IMR-90 (cell line): ENCODE data around the gene PPARG. TPM values are rescaled to one million over a fixed set of nuclear protein-coding genes. Genes with fewer than 3 reads are reported as not detected.
A peak's percentile ranks its signal among the peaks of the same experiment; 100 is the strongest.

Experiments
- ATAC-seq: fragments of 200-7000 bp; cut with Tn5 transposase; 2 replicates; pipeline ENCODE4 v1.9.1; 2020; ENCODE audit warnings: low read depth, mild to moderate bottlenecking, moderate library complexity
- BruUV-seq: library from RNA; stranded (reverse); fragments of 400-500 nt; replicated peaks from 2 replicates; lab custom pipeline; 2021; lab: Mats Ljungman, UMichigan
- CTCF ChIA-PET: fragments of 300-600 bp; formaldehyde crosslinking; extraction: SDS; loops from one replicate; lab custom pipeline; 2021; ENCODE audit warnings: antibody characterized with exemption; lab: Yijun Ruan, JAX
- POLR2A ChIA-PET: fragments of 300-600 bp; sonication (Branson Sonifier 250); formaldehyde crosslinking; loops from one replicate; lab custom pipeline; 2022; ENCODE audit warnings: antibody characterized with exemption; ENCODE audit not compliant: unreplicated experiment; lab: Charles Lee
- DNase-seq: peaks from one replicate; pipeline ENCODE4 v3.0.0; 2013
- H2AFZ ChIP-seq: replicated peaks from 2 replicates; pipeline ENCODE3; 2013; ENCODE audit warnings: low read length, mild to moderate bottlenecking; ENCODE audit not compliant: poor library complexity
- H2AK5ac ChIP-seq: 2 replicates; pipeline ENCODE4 v1.6.1; 2013; ENCODE audit warnings: low read depth, low read length, inconsistent platforms
- H2AK9ac ChIP-seq: replicated peaks from 2 replicates; pipeline ENCODE3; 2013; ENCODE audit warnings: mild to moderate bottlenecking, low read depth, low read length, moderate library complexity; ENCODE audit not compliant: poor library complexity
- H2BK120ac ChIP-seq: 2 replicates; pipeline ENCODE4 v1.6.1; 2013; ENCODE audit warnings: low read depth, low read length, inconsistent platforms
- H2BK15ac ChIP-seq: 3 replicates; pipeline ENCODE4 v1.6.1; 2013; ENCODE audit warnings: low read depth, low read length, inconsistent platforms
- H2BK20ac ChIP-seq: 2 replicates; pipeline ENCODE4 v1.6.1; 2013; ENCODE audit warnings: low read depth, mild to moderate bottlenecking, inconsistent platforms, low read length, moderate library complexity
- H2BK5ac ChIP-seq: 2 replicates; pipeline ENCODE4 v1.6.1; 2013; ENCODE audit warnings: mild to moderate bottlenecking, low read depth, low read length, inconsistent platforms; ENCODE audit not compliant: poor library complexity, severe bottlenecking
- H3K14ac ChIP-seq: replicated peaks from 2 replicates; pipeline ENCODE4 v1.6.1; 2013; ENCODE audit warnings: low read depth, low read length, inconsistent platforms
- H3K18ac ChIP-seq: 2 replicates; pipeline ENCODE4 v1.6.1; 2013; ENCODE audit warnings: low read depth, low read length, control low read depth
- H3K23ac ChIP-seq: 2 replicates; pipeline ENCODE4 v1.6.1; 2013; ENCODE audit warnings: low read depth, low read length, inconsistent platforms
- H3K27ac ChIP-seq: 2 replicates; pipeline ENCODE4 v1.5.1; 2013; ENCODE audit warnings: mild to moderate bottlenecking, control low read depth, low read length; ENCODE audit not compliant: insufficient read depth
- H3K27me3 ChIP-seq: 2 replicates; pipeline ENCODE4 v1.6.1; 2013; ENCODE audit warnings: low read length; ENCODE audit not compliant: control insufficient read depth, insufficient read depth
- H3K36me3 ChIP-seq: 2 replicates; pipeline ENCODE4 v1.6.1; 2013; ENCODE audit warnings: low read length, mixed read lengths; ENCODE audit not compliant: control insufficient read depth, insufficient read depth
- H3K4ac ChIP-seq: 2 replicates; pipeline ENCODE4 v1.6.1; 2013; ENCODE audit warnings: low read depth, low read length, inconsistent platforms
- H3K4me1 ChIP-seq: 2 replicates; pipeline ENCODE4 v1.6.1; 2013; ENCODE audit warnings: low read length, mixed read lengths; ENCODE audit not compliant: control insufficient read depth, insufficient read depth
- H3K4me2 ChIP-seq: 2 replicates; pipeline ENCODE4 v1.6.1; 2013; ENCODE audit warnings: low read depth, mild to moderate bottlenecking, control low read depth, low read length, moderate library complexity
- H3K4me3 ChIP-seq: 2 replicates; pipeline ENCODE4 v1.5.1; 2013; ENCODE audit warnings: low read depth, mild to moderate bottlenecking, control low read depth, low read length, moderate library complexity; ENCODE audit not compliant: insufficient read depth
- H3K56ac ChIP-seq: 2 replicates; pipeline ENCODE4 v1.6.1; 2013; ENCODE audit warnings: low read length, inconsistent platforms; ENCODE audit not compliant: insufficient read depth; ENCODE audit errors: extremely low read depth
- H3K79me1 ChIP-seq, 2 experiments: 2 replicates each; pipeline ENCODE4 v1.6.1; 2013; ENCODE audit warnings: low read length in 2 of 2, inconsistent platforms in 1 of 2, low read depth in 1 of 2
- H3K9ac ChIP-seq: 2 replicates; pipeline ENCODE4 v1.6.1; 2013; ENCODE audit warnings: low read depth, low read length, control low read depth
- H3K9me1 ChIP-seq: 2 replicates; pipeline ENCODE4 v1.6.1; 2013; ENCODE audit warnings: low read length, inconsistent platforms; ENCODE audit not compliant: insufficient read depth
- H3K9me3 ChIP-seq: 2 replicates; pipeline ENCODE4 v1.6.1; 2013; ENCODE audit warnings: low read length; ENCODE audit not compliant: control insufficient read depth, insufficient read depth
- H4K20me1 ChIP-seq: 2 replicates; pipeline ENCODE4 v1.6.1; 2013; ENCODE audit warnings: low read length, inconsistent platforms; ENCODE audit not compliant: insufficient read depth
- H4K5ac ChIP-seq: 2 replicates; pipeline ENCODE4 v1.6.1; 2013; ENCODE audit warnings: mild to moderate bottlenecking, low read depth, low read length, control low read depth
- H4K8ac ChIP-seq, 2 experiments: 2 replicates each; pipeline ENCODE4 v1.6.1; 2013; ENCODE audit warnings: low read depth in 2 of 2, low read length in 2 of 2, control low read depth in 1 of 2, inconsistent platforms in 1 of 2
- H4K91ac ChIP-seq: 2 replicates; pipeline ENCODE4 v1.6.1; 2013; ENCODE audit warnings: low read depth, low read length, inconsistent platforms; ENCODE audit not compliant: insufficient read depth
- RCOR1 ChIP-seq: IDR thresholded peaks from 2 replicates; pipeline ENCODE4 v1.6.1; 2012; ENCODE audit warnings: mild to moderate bottlenecking, low read length, improper control_type of control experiment; ENCODE audit not compliant: insufficient replicate concordance
- WGBS, 2 experiments: methylation state at CpG; one replicate each; pipeline versions ENCODE4 v1.1.5 to v1.1.7; 2013; ENCODE audit warnings: missing lambda C conversion rate in 2 of 2; ENCODE audit not compliant: insufficient read length in 1 of 2; ENCODE audit errors: extremely low coverage in 2 of 2; 5-methylcytosine and 5-hydroxymethylcytosine counted together
- dilution Hi-C: fragments of 300-500 bp; cut with HindIII; formaldehyde crosslinking; loops from one replicate; pipeline ENCODE4 v1.14.3; 2018; ENCODE audit warnings: low sequenced_read_pairs; ENCODE audit not compliant: unreplicated experiment
- in situ Hi-C: fragments of 300-500 bp; cut with MboI; formaldehyde crosslinking; loops from 3 replicates; pipeline ENCODE4 v1.14.3; 2019; ENCODE audit warnings: low sequenced_read_pairs, inconsistent platforms, mixed read lengths
- intact Hi-C: fragments of 100-400 bp; cut with micrococcal nuclease; formaldehyde crosslinking; loops from 2 replicates; pipeline ENCODE4 v1.10.0; 2022
- polyA plus RNA-seq, 3 experiments: library from polyadenylated mRNA; depleted of rRNA; stranded (reverse); fragments of >200 nt; gene quantifications; 2 replicates each; pipeline ENCODE4 v1.2.3, GENCODE V29; 2012; ENCODE audit warnings: low replicate concordance in 1 of 3
- total RNA-seq: library from RNA; depleted of rRNA; stranded (reverse); fragments of >200 nt; gene quantifications from 2 replicates; pipeline ENCODE4 v1.2.3, GENCODE V29; 2012
- TF ChIP-seq, protein P1 (sequence below): conservative IDR thresholded peaks from 2 replicates; pipeline ENCODE4 v1.5.1; 2012; ENCODE audit warnings: mild to moderate bottlenecking, low read depth, low read length, improper control_type of control experiment

Gene PPARG
- total and polyA plus RNA-seq, 2 of the 4 experiments (the other 2 are of a cell fraction), result 11.2 to 23.8 TPM

DNA sequence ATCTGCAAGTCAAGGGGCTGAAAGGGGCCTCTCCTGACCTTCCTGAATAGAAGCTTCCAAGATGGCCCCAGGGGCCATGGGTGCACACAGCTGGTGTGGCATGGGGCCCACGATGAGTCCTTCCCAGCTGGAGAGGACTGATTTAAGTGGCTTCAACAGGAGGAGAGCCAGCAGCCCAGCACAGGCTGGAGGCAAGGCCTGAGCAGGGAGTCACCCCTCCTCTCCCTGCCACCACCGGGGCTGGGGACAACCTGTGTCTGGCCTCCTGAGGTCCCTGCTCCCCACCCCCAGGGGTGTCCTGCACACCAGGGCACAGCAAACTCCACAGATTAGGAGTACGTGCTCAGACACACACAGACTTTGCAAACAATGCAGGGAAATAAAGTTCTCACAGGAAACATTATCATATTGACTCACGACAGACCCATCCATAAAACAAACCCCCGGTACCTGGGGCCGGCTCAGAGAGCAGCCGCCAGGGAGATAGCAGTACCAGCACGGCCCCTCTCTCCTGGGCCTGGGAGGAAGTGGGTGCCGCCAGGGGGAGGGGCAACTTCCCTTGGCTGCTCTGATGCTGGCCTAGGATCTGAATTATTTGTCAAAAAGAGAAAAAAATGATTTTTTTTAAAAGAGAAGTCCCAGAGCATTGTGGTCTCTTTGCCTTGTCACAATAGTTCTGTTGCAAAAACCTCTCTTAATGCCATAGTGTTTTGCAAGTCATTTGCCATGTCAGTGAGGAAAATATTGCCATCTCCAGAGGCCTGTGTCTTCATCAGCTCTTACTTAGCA, 173.5 kb downstream of the PPARG start:
- Histone ChIP-seq H3K4me1 (no peaks in the 10 kb centered on the region), H3K14ac (no peak overlapping the region), H2BK120ac (no peak overlapping the region), H4K8ac (no peak overlapping the region), H3K36me3 (no peaks in the 10 kb centered on the region), H3K4me2 (no peak overlapping the region), H3K27ac (no peak overlapping the region), H3K27me3 (peaks cover 1% of the 10 kb centered on the region; the same call in 1 of the 2 replicates), H2BK15ac (no peak overlapping the region), H3K9me1 (no peaks in the 10 kb centered on the region), H4K91ac (no peak overlapping the region), H2AFZ (peak overlapping the region; percentile 71), H3K79me1 (no peaks in the 10 kb centered on the region), H3K4me3 (no peak overlapping the region), H4K20me1 (no peaks in the 10 kb centered on the region), H2BK20ac (no peak overlapping the region), H3K56ac (no peak overlapping the region), H2AK9ac (peak overlapping the region; percentile 9), H3K4ac (no peak overlapping the region), H3K9me3 (no peaks in the 10 kb centered on the region), H4K5ac (0 out of 2 replicates have a peak overlapping the region, but pooled peaks have one; percentile 46), H3K23ac (no peak overlapping the region), H3K18ac (no peak overlapping the region), H2BK5ac (no peak overlapping the region), H2AK5ac (no peak overlapping the region), H3K9ac (no peak overlapping the region)
- no CpG with 5 or more reads among the region's 9 CpGs for WGBS, 2 experiments
- TF ChIP-seq RCOR1, result no peak
- TF ChIP-seq, protein P1, sequence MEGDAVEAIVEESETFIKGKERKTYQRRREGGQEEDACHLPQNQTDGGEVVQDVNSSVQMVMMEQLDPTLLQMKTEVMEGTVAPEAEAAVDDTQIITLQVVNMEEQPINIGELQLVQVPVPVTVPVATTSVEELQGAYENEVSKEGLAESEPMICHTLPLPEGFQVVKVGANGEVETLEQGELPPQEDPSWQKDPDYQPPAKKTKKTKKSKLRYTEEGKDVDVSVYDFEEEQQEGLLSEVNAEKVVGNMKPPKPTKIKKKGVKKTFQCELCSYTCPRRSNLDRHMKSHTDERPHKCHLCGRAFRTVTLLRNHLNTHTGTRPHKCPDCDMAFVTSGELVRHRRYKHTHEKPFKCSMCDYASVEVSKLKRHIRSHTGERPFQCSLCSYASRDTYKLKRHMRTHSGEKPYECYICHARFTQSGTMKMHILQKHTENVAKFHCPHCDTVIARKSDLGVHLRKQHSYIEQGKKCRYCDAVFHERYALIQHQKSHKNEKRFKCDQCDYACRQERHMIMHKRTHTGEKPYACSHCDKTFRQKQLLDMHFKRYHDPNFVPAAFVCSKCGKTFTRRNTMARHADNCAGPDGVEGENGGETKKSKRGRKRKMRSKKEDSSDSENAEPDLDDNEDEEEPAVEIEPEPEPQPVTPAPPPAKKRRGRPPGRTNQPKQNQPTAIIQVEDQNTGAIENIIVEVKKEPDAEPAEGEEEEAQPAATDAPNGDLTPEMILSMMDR, result no peak
- dilution Hi-C loops, result no loop called here
- ChIA-PET CTCF (no interaction called here), POLR2A (no interaction called here)
- intact Hi-C loops, result no loop called here
- no peak for DNase-seq
- BruUV-seq, result no TSS peak
- no peak for ATAC-seq
- in situ Hi-C loops, result no loop called here
